ENCODE results near the gene OPHN1. TPM values are rescaled to one million over a fixed set of nuclear protein-coding genes. Genes with fewer than 3 reads are reported as not detected.
A peak's percentile ranks its signal among the peaks of the same experiment; 100 is the strongest.

OPHN1 gene
- total RNA-seq, 1 donor from 2014 or later: 5.6 TPM

- intact Hi-C loops (cut with DNase I): no loop called here
- TF ChIP-seq, protein P1, sequence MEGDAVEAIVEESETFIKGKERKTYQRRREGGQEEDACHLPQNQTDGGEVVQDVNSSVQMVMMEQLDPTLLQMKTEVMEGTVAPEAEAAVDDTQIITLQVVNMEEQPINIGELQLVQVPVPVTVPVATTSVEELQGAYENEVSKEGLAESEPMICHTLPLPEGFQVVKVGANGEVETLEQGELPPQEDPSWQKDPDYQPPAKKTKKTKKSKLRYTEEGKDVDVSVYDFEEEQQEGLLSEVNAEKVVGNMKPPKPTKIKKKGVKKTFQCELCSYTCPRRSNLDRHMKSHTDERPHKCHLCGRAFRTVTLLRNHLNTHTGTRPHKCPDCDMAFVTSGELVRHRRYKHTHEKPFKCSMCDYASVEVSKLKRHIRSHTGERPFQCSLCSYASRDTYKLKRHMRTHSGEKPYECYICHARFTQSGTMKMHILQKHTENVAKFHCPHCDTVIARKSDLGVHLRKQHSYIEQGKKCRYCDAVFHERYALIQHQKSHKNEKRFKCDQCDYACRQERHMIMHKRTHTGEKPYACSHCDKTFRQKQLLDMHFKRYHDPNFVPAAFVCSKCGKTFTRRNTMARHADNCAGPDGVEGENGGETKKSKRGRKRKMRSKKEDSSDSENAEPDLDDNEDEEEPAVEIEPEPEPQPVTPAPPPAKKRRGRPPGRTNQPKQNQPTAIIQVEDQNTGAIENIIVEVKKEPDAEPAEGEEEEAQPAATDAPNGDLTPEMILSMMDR (IDR thresholded peaks at IDR 0.05): no peak
- Histone ChIP-seq H3K27me3 (no peaks in the 10 kb centered on the region), H3K9me3 (no peaks in the 10 kb centered on the region), H3K4me3 (no peak overlapping the region), H3K27ac (no peak overlapping the region), H3K4me1 (no peaks in the 10 kb centered on the region), H3K36me3 (no peaks in the 10 kb centered on the region)
- DNase-seq (ENCODE audit: low spot score in 2 of 2): no peak
Measured at GRCh38 chrX:68113837-68114572, 319.3 kb downstream of the OPHN1 start.

- H3K27ac ChIP-seq: no peak overlapping the region
Measured at GRCh38 chrX:68112321-68112720, 321.0 kb downstream of the OPHN1 start.

GRCh38 chrX:68109162-68109561 is 324.1 kb downstream of the OPHN1 start:
- TF ChIP-seq, protein P1 (IDR thresholded peaks at IDR 0.05): no peak
- no peak for DNase-seq (ENCODE audit: low spot score in 2 of 2)
- no peaks in the 10 kb centered on the region for H3K9me3 ChIP-seq
- intact Hi-C loops (cut with DNase I): no loop called here
- no peaks in the 10 kb centered on the region for H3K27me3 ChIP-seq
- no peaks in the 10 kb centered on the region for H3K36me3 ChIP-seq
- no peaks in the 10 kb centered on the region for H3K4me1 ChIP-seq
- H3K27ac ChIP-seq: no peak overlapping the region
- no peak overlapping the region for H3K4me3 ChIP-seq

More at GRCh38 chrX:68112321-68112720, 321.0 kb downstream of the OPHN1 start:
- no peaks in the 10 kb centered on the region for H3K9me3 ChIP-seq
- H3K27me3 ChIP-seq: no peaks in the 10 kb centered on the region
- TF ChIP-seq, protein P1 (IDR thresholded peaks at IDR 0.05): no peak
- H3K36me3 ChIP-seq: no peaks in the 10 kb centered on the region
- H3K4me3 ChIP-seq: no peak overlapping the region
- H3K4me1 ChIP-seq: no peaks in the 10 kb centered on the region
- no peak for DNase-seq (ENCODE audit: low spot score in 2 of 2)
- intact Hi-C loops (cut with DNase I): no loop called here

DNA sequence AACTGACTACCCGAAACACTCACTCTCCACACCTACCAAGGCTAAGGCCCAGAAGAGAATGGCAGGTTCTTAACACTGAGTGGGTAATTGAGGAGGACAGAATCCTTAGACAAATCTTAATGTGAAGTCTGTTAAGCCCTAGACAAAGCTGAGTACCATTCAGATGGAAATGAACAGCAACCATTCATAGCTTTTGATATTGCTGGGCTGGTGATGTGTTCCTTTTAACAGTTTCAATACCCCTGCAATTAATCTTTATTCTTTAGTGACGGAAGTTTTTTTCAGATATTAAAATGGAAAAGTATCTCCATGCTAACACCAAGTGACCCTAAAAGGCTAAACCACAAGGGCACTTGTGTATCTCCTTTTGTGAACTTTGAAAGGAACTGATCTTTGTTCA is 334.9 kb downstream of the OPHN1 start:
- intact Hi-C loops (cut with DNase I): no loop called here
- no peaks in the 10 kb centered on the region for H3K27me3 ChIP-seq
- no peaks in the 10 kb centered on the region for H3K9me3 ChIP-seq
- no peak for DNase-seq (ENCODE audit: low spot score in 2 of 2)
- H3K36me3 ChIP-seq: no peaks in the 10 kb centered on the region
- TF ChIP-seq, protein P1 (IDR thresholded peaks at IDR 0.05): no peak
- H3K4me1 ChIP-seq: no peaks in the 10 kb centered on the region
- H3K27ac ChIP-seq: no peak overlapping the region
- no peak overlapping the region for H3K4me3 ChIP-seq

DNA sequence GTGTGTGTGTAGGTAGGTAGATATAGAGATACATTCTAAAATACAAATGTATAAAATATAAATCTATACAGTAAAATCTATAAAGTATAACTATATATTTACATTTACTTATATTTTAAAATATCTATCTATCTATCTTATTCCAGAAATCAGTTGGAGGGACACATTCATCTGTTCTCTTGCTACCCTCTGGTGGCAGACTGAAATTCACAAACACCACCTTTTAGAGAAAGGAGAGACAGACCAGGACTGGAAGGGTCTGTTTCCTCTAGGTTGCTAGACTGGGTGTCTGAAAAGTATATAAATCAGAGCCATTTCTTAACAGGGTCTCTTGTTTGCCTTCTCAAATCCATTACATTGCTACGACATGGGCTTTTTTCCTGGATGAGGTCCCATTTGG is 343.0 kb downstream of the OPHN1 start:
- intact Hi-C loops (cut with DNase I): no loop called here
- Histone ChIP-seq H3K9me3 (no peaks in the 10 kb centered on the region), H3K4me3 (no peak overlapping the region), H3K27ac (no peak overlapping the region), H3K4me1 (no peaks in the 10 kb centered on the region), H3K36me3 (no peaks in the 10 kb centered on the region), H3K27me3 (no peaks in the 10 kb centered on the region)
- TF ChIP-seq, protein P1 (IDR thresholded peaks at IDR 0.05): peak in 1 of 3 experiments; percentile 19
- DNase-seq (ENCODE audit: low spot score in 2 of 2): no peak
